GM18951 (cell line): ENCODE measurements around the gene F2RL2.

Experiments
- POLR2A ChIP-seq: IDR thresholded peaks from 4 replicates; pipeline ENCODE4 v1.6.1; 2011; ENCODE audit warnings: mild to moderate bottlenecking; ENCODE audit not compliant: insufficient read length, insufficient read depth; ENCODE audit errors: extremely low read depth
- in situ Hi-C: fragments of 300-500 bp; cut with MboI; formaldehyde crosslinking; loops from one replicate; pipeline ENCODE4 v1.12.0; 2022; ENCODE audit warnings: low sequenced_read_pairs, mixed read lengths, inconsistent platforms; ENCODE audit not compliant: unreplicated experiment

The F2RL2 gene

GRCh38 chr5:76610196-76610595, 13.0 kb downstream of the F2RL2 start:
- TF ChIP-seq POLR2A, result no peak
- in situ Hi-C loops, result no loop called here

GRCh38 chr5:76608833-76609232, 14.4 kb downstream of the F2RL2 start:
- TF ChIP-seq POLR2A, result no peak
- in situ Hi-C loops, result no loop called here

GRCh38 chr5:76607353-76607871, 15.8 kb downstream of the F2RL2 start:
- TF ChIP-seq POLR2A, result no peak
- in situ Hi-C loops, result no loop called here

GRCh38 chr5:76606701-76607100, 16.5 kb downstream of the F2RL2 start:
- TF ChIP-seq POLR2A, result no peak
- in situ Hi-C loops, result no loop called here

GRCh38 chr5:76604838-76605237, 18.4 kb downstream of the F2RL2 start:
- in situ Hi-C loops, result loop anchor here (5.0 kb wide), 1 partner anchor 172 kb away; no protein-coding TSS in a partner anchor
- no peak for TF ChIP-seq POLR2A

- in situ Hi-C loops, result loop anchor here (5.0 kb wide), 1 partner anchor 173 kb away; no protein-coding TSS in a partner anchor
Observed at GRCh38 chr5:76603991-76604390, 19.2 kb downstream of the F2RL2 start.

- TF ChIP-seq POLR2A, result no peak
- in situ Hi-C loops, result loop anchor here (5.0 kb wide), 1 partner anchor 175 kb away; no protein-coding TSS in a partner anchor
Observed at GRCh38 chr5:76602094-76602726, 21.0 kb downstream of the F2RL2 start.

- in situ Hi-C loops, result loop anchor here (5.0 kb wide), 1 partner anchor 176 kb away; no protein-coding TSS in a partner anchor
- no peak for TF ChIP-seq POLR2A
Observed at GRCh38 chr5:76601470-76601869, 21.7 kb downstream of the F2RL2 start.

- no peak for TF ChIP-seq POLR2A
- in situ Hi-C loops, result loop anchor here (5.0 kb wide), 1 partner anchor 177 kb away; no protein-coding TSS in a partner anchor
Observed at GRCh38 chr5:76600716-76601115, 22.5 kb downstream of the F2RL2 start.

- in situ Hi-C loops, result no loop called here
- no peak for TF ChIP-seq POLR2A
Observed at GRCh38 chr5:76598531-76598930, 24.7 kb downstream of the F2RL2 start.

GRCh38 chr5:76595755-76596481, 27.3 kb downstream of the F2RL2 start:
- no peak for TF ChIP-seq POLR2A
- in situ Hi-C loops, result no loop called here

- in situ Hi-C loops, result no loop called here
- TF ChIP-seq POLR2A, result no peak
Observed at GRCh38 chr5:76594107-76594506, 29.1 kb downstream of the F2RL2 start.

GRCh38 chr5:76592692-76593091, 30.5 kb downstream of the F2RL2 start:
- no peak for TF ChIP-seq POLR2A
- in situ Hi-C loops, result no loop called here

GRCh38 chr5:76591366-76591765, 31.8 kb downstream of the F2RL2 start:
- in situ Hi-C loops, result no loop called here
- TF ChIP-seq POLR2A, result no peak

GRCh38 chr5:76590027-76590426, 33.2 kb downstream of the F2RL2 start:
- in situ Hi-C loops, result no loop called here
- TF ChIP-seq POLR2A, result no peak
